NCI-H345 treated with DMSO at 0.1 percent for 48 hours (cell line): ENCODE measurements around the gene DENND5A.

Source experiments
- DNase-seq: peaks from one replicate; lab custom pipeline; 2025; ENCODE audit not compliant: unreplicated experiment; lab: John Stamatoyannopoulos, UW

DENND5A gene

DNA sequence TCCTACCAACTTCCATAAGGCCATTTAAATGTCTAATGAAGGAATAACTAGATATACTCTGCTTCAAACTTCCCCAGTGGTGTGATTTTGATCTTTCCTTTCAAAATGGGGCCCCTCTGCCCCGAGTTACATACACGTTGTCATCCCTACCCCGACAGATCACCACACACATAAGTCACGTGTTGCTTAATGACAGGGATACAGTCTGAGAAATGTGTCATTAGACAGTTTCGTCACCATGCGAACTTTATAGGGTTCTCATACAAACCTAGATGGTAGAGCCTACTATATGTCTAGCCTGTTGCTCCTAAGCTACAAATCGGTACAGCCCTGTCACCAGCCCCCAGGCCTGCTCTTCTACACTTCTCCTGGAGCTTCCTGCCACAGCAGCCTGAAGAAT lies 124.0 kb downstream of the DENND5A start:
- DNase-seq, result no peak

DNA sequence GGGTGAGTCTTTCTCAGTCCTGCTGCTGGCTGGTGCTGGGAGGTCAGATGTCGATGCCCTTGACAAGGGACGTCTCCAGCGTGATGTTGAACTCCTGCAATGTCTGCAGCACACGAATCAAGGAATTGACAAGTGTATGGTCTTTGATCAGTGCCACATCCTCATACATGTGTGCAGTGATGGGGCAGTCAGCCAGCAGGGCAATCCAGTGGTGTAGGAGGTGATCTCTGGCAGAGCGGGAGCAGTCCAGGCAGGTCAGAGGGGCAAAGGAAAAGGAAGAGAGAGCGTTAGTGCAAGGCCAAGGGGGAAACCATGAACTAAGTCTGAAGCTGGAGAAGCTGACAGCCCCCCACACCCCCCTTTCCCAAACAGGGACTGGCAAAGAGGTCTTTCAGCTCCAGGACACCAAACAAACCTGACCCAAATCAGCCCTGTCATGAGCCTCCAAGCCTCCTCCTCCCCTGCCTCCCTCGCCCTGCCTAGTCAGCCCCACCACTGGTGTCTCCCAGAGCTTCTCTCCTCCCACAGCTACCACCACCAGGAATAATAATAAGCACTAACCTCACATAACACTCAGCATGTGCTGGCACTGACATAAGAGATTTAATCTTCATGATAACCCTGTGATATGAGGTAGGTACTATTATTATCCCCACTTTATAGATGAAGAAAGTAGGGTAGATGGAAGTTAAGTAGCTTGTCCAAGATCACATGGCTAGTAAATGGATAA lies 125.4 kb downstream of the DENND5A start:
- DNase-seq, result no peak

- DNase-seq, result peak; percentile 96
Observed at GRCh38 chr11:9138612-9139579, 126.3 kb downstream of the DENND5A start.

DNA sequence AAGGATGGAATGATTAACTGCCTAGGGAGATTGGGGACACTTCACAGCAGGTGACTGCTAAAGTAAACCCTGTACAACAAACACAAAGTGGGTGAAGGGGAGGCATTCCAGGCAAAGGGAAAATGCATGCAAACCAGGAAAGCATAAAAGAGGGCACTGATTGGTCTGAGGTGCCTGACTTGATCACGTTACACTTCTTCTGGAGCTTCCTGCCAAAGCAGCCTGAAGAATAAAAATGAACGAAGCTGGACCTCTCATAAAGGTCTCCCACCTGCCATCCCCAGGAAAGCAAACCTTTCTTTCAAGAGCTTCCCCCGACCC lies 127.1 kb downstream of the DENND5A start:
- peak; percentile 95 for DNase-seq

DNA sequence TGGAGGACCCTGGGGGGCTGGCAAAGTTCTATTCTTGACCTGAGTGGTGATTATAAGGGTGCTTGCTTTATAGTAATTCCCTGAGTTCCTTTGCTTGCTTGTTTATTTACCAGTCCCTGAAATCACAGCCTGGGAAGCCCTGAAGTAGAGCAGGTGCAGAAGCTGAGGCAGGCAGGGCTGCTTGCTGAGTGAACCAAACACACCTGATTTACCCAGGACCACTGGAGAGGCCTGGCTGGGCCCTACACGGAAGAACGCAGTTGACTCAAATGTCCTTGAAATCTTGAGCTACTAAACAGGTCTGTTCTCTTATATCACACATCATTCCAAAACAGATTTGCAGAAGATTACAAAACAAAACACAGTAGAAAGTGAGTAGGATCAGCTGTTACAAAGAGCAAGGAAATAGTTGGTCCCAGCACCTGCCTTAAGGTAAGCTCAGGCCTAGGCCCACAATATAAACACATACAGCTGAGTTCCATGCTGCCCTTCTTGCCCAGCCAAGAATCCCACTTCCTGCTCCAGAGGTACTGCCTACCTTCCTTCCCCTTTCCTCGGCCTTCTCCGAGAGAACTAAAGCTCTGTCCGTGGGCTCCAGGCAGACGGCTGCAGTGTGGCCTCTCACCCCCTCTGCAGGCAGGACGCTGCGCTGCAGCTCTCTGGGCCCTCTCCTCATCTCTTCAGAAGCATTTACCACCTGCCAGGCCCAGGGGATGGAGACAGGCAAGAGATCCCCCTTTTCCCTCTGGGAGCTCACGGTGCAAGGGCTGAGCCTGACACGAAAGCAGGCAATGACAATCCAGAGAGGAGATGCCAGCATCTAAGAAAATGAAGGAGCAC lies 127.6 kb downstream of the DENND5A start:
- DNase-seq, result peak; percentile 95

DNA sequence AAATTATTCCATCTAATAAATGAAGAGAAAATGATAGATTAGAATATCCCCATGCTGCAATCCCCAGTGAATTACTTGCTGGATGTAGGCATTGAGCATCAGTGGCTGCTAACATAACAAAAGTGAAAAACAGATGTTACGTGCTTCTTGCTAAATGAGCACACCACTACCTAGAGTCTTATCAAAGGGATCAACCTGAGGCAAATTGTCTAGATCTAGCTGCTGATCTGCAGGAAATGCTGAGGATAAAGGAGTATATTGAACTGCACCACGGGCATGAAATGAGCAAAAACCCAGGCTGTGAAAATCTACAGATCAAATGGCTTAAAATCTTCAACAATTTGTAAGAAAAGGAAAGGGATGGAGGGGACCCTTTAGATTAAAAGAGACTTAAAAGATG lies 128.4 kb downstream of the DENND5A start:
- DNase-seq, result no peak

- DNase-seq, result no peak
Observed at GRCh38 chr11:9133956-9134355, 131.2 kb downstream of the DENND5A start.

- DNase-seq, result no peak
Observed at GRCh38 chr11:9132203-9132878, 132.8 kb downstream of the DENND5A start.

GRCh38 chr11:9130297-9130696 lies 134.9 kb downstream of the DENND5A start:
- DNase-seq, result no peak

DNA sequence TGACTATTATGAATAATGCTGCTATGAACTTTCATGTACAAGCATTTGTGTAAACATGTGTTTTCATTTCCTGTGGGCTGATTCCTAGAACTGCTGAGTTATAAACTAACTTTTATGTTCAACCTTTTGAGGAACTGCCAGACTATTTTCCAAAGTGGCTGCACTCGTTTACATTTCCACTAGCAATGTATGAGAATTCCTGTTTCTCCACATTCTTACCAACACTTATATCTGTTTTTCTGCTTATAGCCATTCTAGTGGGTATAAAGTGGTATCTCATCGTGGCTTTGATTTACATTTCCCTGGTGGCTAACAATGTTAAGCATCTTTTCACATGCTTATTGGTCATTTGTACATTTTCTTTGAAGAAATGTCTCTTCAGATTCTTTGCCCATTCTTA lies 138.5 kb downstream of the DENND5A start:
- no peak for DNase-seq

- DNase-seq, result no peak
Observed at GRCh38 chr11:9125185-9125886, 139.8 kb downstream of the DENND5A start.

DNA sequence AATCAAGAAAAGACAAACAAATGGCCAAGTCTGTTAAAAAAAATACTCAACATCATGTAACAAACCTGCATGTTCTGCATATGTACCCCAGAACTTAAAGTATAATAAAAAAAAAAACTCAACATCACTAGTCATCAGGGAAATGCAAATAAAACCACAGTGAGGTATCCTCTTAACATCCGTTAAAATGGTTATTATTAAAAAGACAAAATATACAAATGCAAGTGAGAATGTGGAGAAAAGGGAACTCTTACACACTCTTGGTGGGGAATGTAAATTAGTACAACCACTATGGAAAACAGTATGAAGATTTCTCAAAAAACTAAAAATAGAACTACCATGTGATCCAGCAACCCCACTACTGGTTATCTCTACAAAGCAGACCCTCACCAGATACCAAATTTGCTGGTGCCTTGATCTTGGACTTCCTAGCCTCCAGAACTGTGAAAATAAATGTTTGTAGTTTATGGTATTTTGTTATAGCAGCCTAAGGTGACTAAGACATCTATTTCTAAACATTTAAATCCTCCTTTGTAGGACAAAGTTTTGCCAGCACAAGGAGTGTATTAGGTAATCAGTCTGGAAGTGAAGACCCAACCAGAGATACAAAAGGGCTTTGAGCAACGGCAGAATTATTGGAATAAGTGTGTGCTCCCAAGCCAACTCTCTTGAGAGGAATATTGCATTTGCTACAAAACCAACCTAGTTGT lies 141.4 kb downstream of the DENND5A start:
- no peak for DNase-seq

- DNase-seq, result no peak
Observed at GRCh38 chr11:9121469-9121796, 143.7 kb downstream of the DENND5A start.

GRCh38 chr11:9120664-9121468 lies 144.3 kb downstream of the DENND5A start:
- DNase-seq, result no peak

DNA sequence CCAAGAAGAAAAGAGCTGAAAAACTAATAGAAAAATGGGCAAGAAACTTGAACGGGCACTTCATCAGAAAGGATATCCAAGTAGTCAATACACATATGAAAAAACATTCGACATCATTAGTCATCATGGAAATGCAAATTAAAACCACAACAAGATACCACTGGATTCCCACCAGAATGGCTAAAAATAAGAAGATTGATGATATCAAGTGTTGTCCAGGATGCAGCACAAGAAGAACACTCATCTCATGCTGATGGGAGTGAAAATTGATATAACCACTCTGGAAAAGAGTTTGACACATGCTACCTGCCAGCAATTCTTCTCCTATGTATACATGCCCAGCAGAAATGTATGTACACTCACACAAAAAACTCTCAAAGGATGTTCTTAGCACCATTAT lies 146.9 kb downstream of the DENND5A start:
- DNase-seq, result no peak

- DNase-seq, result no peak
Observed at GRCh38 chr11:9112075-9112474, 153.1 kb downstream of the DENND5A start.

DNA sequence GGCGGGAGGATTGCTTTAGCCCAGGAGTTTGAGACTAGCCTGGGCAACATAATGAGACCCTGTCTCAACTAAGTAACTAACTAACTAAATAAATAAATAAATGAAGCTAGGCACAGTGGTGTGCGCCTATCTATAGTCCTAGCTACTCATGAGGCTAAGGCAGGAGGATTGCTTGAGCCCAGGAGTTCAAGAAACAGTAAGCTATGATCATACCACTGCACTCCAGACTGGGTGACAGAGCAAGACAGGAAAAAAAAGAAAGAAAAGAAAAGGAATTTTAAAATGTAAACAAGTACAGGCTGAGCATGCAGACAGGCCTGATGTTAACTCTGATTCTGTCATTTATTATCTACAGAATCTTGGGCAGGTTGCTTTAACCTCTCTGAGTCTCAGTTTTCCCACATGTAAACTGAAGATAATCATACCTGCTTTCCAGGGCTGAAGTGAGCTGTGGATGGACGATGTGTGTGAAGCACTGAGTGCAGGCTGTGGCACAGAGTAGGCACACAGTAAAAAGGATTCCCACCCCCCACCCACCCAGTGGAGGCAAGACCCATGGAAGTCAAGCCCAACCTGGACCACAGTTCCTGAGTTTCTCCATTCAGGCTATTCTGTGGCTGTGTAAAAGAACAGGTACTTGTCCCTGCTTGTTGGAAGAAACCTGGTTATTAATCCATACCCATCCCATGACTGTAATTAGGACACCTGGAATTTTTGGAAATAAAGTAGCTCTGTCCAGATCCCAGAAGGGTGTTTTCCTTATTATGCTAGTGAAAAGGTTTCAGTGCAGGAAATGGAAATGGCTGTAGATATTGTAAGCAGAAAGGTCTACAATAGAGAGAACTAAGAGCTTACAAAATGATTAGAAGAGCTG lies 155.1 kb downstream of the DENND5A start:
- no peak for DNase-seq

GRCh38 chr11:9104580-9104979 lies 160.6 kb downstream of the DENND5A start:
- no peak for DNase-seq
